Stimulated activated CD4-positive, alpha-beta T cell treated with anti-CD3 and anti-CD28 coated beads, Interleukin-15, amount 100 ng/mL, for 48 hours (primary cell): Measurements from ENCODE around the gene ATPAF1.

Source experiments
- DNase-seq, 2 donors: peaks; one replicate each; pipeline ENCODE4 v3.0.0-alpha.2; 2020; ENCODE audit warnings: low read depth in 2 of 2

The ATPAF1 gene

DNA sequence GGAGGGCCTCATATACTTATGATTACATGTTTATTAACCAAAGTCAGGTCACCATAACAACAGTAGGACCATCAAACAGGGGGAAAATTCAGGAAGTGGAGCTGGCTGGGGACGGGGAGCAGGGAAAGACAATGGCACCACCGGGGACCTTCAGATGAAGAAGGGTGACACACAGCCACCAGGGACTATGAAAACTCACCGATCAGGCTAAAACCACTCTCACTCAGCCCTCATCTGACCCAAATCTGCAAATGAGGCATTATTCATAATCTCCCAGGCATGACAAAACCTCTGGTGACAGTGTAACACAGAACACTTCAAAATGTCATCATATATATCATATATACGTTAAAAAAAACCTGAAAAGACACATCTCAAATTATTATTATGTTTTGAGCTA is 75.3 kb downstream of the ATPAF1 start:
- no peak for DNase-seq

DNA sequence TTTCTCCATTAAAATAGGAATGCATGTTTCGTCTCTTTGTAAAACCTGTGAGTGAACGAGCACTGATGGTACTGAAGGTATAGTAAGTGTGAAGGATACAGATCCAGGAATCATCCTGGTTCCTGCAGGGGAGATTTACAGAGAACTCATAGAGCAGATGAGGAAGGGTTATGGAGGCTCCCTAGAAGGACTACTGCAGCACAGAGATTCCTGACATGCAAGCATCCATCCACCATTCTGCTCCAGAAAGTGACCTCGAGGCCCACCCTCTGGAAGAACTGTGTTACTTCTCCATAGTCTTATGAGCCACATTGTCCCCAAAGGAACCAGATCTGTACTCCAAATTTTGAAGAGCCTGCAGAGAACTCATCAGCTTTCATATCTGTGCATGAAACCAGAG is 78.6 kb downstream of the ATPAF1 start:
- no peak for DNase-seq

DNA sequence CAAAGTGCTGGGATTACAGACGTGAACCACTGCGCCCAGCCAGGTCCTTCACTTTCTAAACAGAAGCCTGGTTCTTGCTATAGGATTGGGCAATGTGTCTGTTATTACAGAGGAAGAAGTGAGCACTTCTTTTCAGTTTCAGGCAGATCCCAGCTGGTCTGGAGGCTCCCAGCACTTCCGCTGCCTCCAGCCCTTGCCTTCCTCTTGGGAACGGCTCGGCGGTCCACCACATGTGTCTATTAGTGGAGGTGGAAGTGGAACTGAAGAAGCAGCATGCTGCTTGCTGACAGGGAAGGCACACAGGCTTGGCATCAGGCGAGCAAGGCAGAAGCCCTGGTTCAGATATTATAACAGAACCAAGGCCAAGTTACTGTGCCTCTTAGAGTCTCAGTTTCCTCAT is 81.1 kb downstream of the ATPAF1 start:
- no peak for DNase-seq

DNA sequence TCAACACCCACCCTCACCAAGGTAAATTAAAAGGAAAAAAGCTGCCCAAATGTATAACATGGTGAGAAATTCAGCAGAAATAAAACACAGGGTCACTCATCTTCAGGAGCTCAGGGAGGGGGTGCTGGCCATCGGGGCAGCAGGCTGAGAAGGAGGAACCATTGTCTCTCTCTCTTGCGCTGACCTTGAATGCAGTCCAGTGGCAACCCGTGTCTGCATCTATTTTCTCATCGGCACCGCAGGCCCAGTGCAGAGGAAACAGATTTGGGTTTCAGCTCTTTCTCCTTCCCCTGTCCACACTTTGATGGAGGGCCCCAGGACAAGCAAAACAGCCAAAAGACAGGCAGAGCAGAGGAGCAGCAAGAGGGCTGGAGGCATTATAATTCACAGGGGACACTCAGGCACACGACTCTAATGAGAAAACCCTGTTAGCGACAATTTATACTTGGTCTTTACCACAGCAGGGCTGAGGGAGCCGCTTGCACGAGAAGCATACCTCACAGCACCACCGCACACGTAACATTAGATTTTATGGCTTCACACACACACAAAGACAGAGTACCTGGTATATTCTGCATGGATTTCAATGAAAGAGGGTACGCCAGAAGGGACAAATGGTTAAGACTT is 82.7 kb downstream of the ATPAF1 start:
- no peak for DNase-seq

DNA sequence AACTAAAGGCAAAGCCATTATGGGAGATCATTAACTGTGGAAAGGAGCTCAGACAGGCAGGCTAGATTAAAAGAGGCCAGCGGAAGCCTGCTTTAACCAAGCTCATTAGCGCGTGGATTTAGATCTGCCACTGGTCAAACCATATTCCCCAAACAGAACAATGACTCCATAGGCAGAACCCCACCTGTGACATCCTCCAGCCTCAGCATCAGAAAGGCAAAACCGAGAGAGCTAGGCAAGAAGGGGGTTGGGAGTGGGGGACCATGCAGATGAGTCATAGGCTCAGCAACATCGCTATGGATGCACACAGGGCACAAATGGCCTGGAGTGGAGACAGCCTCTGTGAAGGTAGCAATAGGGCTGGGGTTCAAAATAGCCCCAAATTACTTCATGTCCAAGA is 84.7 kb downstream of the ATPAF1 start:
- no peak for DNase-seq

DNA sequence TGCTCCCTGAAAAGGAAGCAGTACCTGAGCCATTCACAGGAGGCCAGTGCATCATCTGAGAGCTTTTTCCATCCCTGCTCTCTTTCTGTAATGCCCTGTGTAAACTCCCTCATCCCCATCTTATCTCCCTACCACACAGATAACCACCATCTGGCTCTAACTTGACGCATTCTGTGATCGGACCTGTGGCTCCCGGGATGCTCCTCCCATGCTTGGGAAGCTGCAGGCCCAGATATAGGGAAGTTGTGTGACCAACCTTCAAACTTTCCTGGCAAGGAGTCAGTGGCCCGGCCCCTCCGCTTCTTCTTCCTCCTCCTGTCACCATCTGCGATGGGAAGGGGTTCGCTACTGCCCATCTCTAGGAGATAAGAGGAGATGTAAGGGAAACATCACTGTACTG is 85.2 kb downstream of the ATPAF1 start:
- no peak for DNase-seq
